HepG2 (cell line): ENCODE measurements around the gene JAG1. TPM values are rescaled to one million over a fixed set of nuclear protein-coding genes. Genes with fewer than 3 reads are reported as not detected.

Source experiments
- AGO1 ChIP-seq: fragments of 200-400 bp; formaldehyde crosslinking; IDR thresholded peaks from 2 replicates; pipeline ENCODE4 v1.6.1; 2017; ENCODE audit warnings: mild to moderate bottlenecking, low read depth, low read length, moderate library complexity; ENCODE audit not compliant: poor library complexity, severe bottlenecking
- ETV5 ChIP-seq: IDR thresholded peaks from 2 replicates; pipeline ENCODE4 v1.6.1; 2018; ENCODE audit warnings: missing biosample characterization, missing genetic modification reagents, inconsistent platforms, borderline replicate concordance
- FOXA3 ChIP-seq: IDR thresholded peaks from 2 replicates; pipeline ENCODE4 v1.6.1; 2016; ENCODE audit warnings: missing genetic modification reagents, missing compliant biosample characterization
- HNRNPK ChIP-seq: fragments of 200-400 bp; formaldehyde crosslinking; IDR thresholded peaks from 2 replicates; pipeline ENCODE4 v1.6.1; 2018; ENCODE audit warnings: low read length, low read depth, moderate library complexity, mild to moderate bottlenecking; ENCODE audit not compliant: poor library complexity, severe bottlenecking
- JUND ChIP-seq: sonication (generic); formaldehyde crosslinking; IDR thresholded peaks from 2 replicates; pipeline ENCODE4 v1.8.0; 2022; ENCODE audit warnings: mild to moderate bottlenecking, missing genetic modification reagents
- KDM2A ChIP-seq: sonication (generic); formaldehyde crosslinking; IDR thresholded peaks from 2 replicates; pipeline ENCODE4 v1.4.0; 2020; ENCODE audit warnings: low read depth, missing genetic modification reagents, borderline replicate concordance
- KLF12 ChIP-seq: sonication (generic); formaldehyde crosslinking; IDR thresholded peaks from 2 replicates; pipeline ENCODE4 v1.4.0; 2020; ENCODE audit warnings: missing genetic modification reagents, borderline replicate concordance
- MEF2D ChIP-seq: sonication (generic); formaldehyde crosslinking; IDR thresholded peaks from 2 replicates; pipeline ENCODE4 v1.5.1; 2020; ENCODE audit warnings: mild to moderate bottlenecking, missing genetic modification reagents
- MIXL1 ChIP-seq: IDR thresholded peaks from 2 replicates; pipeline ENCODE4 v1.6.1; 2016
- PAX8 ChIP-seq: sonication (generic); formaldehyde crosslinking; IDR thresholded peaks from 2 replicates; pipeline ENCODE4 v1.8.0; 2022; ENCODE audit warnings: mild to moderate bottlenecking, missing genetic modification reagents, borderline replicate concordance
- PLRG1 ChIP-seq: fragments of 450-650 bp; conservative IDR thresholded peaks from 2 replicates; pipeline ENCODE4 v1.6.1; 2016
- POGZ ChIP-seq: sonication (generic); formaldehyde crosslinking; IDR thresholded peaks from 2 replicates; pipeline ENCODE4 v1.4.0; 2020; ENCODE audit warnings: mild to moderate bottlenecking, missing genetic modification reagents
- POLR2G ChIP-seq: fragments of 200-400 bp; formaldehyde crosslinking; IDR thresholded peaks from 2 replicates; pipeline ENCODE4 v1.6.1; 2018; ENCODE audit warnings: mild to moderate bottlenecking, low read depth, low read length, moderate library complexity
- SATB2 ChIP-seq: sonication (generic); formaldehyde crosslinking; IDR thresholded peaks from 2 replicates; pipeline ENCODE4 v1.5.0; 2020; ENCODE audit warnings: missing genetic modification reagents
- SMAD1 ChIP-seq: sonication (generic); formaldehyde crosslinking; IDR thresholded peaks from 2 replicates; pipeline ENCODE4 v1.4.0; 2020; ENCODE audit warnings: missing genetic modification reagents, low read depth, mild to moderate bottlenecking, borderline replicate concordance
- TAF15 ChIP-seq: fragments of 200-400 bp; formaldehyde crosslinking; IDR thresholded peaks from one replicate; pipeline ENCODE4 v1.6.1; 2018; ENCODE audit warnings: mild to moderate bottlenecking, low read depth, low read length; ENCODE audit not compliant: poor library complexity, severe bottlenecking
- TBL1XR1 ChIP-seq: fragments of 150-350 bp; IDR thresholded peaks from 2 replicates; pipeline ENCODE4 v1.6.1; 2014; ENCODE audit warnings: borderline replicate concordance, low read length; ENCODE audit not compliant: partially characterized antibody
- TOPORS ChIP-seq: sonication (generic); formaldehyde crosslinking; IDR thresholded peaks from 2 replicates; pipeline ENCODE4 v1.8.0; 2023; ENCODE audit warnings: mild to moderate bottlenecking, missing genetic modification reagents
- ZFP36L1 ChIP-seq: sonication (generic); formaldehyde crosslinking; IDR thresholded peaks from 2 replicates; pipeline ENCODE4 v1.8.0; 2022; ENCODE audit warnings: mild to moderate bottlenecking, missing genetic modification reagents, moderate library complexity
- ZNF24 ChIP-seq: fragments of 450-650 bp; IDR thresholded peaks from 2 replicates; pipeline ENCODE4 v1.6.1; 2017; ENCODE audit warnings: antibody characterized with exemption, mild to moderate bottlenecking
- ZNF335 ChIP-seq: sonication (generic); formaldehyde crosslinking; IDR thresholded peaks from 2 replicates; pipeline ENCODE4 v1.4.0; 2020; ENCODE audit warnings: missing genetic modification reagents
- ZNF33A ChIP-seq: sonication (generic); formaldehyde crosslinking; IDR thresholded peaks from 2 replicates; pipeline ENCODE4 v1.5.1; 2020; ENCODE audit warnings: missing genetic modification reagents, mild to moderate bottlenecking, moderate library complexity, borderline replicate concordance
- ZNF367 ChIP-seq: sonication (generic); formaldehyde crosslinking; IDR thresholded peaks from 2 replicates; pipeline ENCODE4 v1.4.0; 2020; ENCODE audit warnings: missing genetic modification reagents, borderline replicate concordance
- ZNF451 ChIP-seq: sonication (generic); formaldehyde crosslinking; IDR thresholded peaks from 2 replicates; pipeline ENCODE4 v1.5.0; 2020; ENCODE audit warnings: mild to moderate bottlenecking, missing genetic modification reagents
- ZNF644 ChIP-seq: IDR thresholded peaks from 2 replicates; pipeline ENCODE4 v1.6.1; 2016; ENCODE audit warnings: low read depth
- polyA plus RNA-seq, 8 experiments: library from polyadenylated mRNA; depleted of rRNA in 3 of 8; stranded (reverse) in 7 of 8; unstranded in 1 of 8; fragments of >200 nt; fragmentation: Illumina TruSeq in 4 of 8; extraction: Trizol in 4 of 8; gene quantifications; 2 replicates each; pipeline versions ENCODE4 v1.2.1 to v1.2.3, GENCODE V29; 2011 to 2016; ENCODE audit warnings: low read depth in 4 of 8, missing spikeins in 1 of 8, mixed read lengths in 1 of 8; ENCODE audit not compliant: insufficient read depth in 1 of 8
- total RNA-seq, 5 experiments: library from RNA; depleted of rRNA; stranded (reverse); fragments of >200 nt; fragmentation: Illumina TruSeq; extraction: Trizol; gene quantifications; 2 replicates each; pipeline ENCODE4 v1.2.3, GENCODE V29; 2016; ENCODE audit warnings: low read depth in 1 of 5
- TF ChIP-seq, protein P1 (sequence below): sonication (generic); IDR thresholded peaks from 2 replicates; pipeline ENCODE4 v1.6.1; 2016; ENCODE audit warnings: low read depth, borderline replicate concordance
- TF ChIP-seq, protein P2 (sequence below), 2 experiments: fragments of 450-650 bp in 1 of 2; sonication (generic) in 1 of 2; formaldehyde crosslinking; IDR thresholded peaks; 2 replicates each; pipeline versions ENCODE4 v1.5.0 to v1.8.0; 2020 to 2022; ENCODE audit warnings: mild to moderate bottlenecking in 1 of 2, missing genetic modification reagents in 1 of 2
- TF ChIP-seq, protein P3 (sequence below): sonication (generic); formaldehyde crosslinking; IDR thresholded peaks from 2 replicates; pipeline ENCODE4 v1.4.0; 2020; ENCODE audit warnings: missing genetic modification reagents, borderline replicate concordance

The JAG1 gene
- total and polyA plus RNA-seq, 2 of the 13 experiments (the other 11 are each of a cell fraction or from before 2014, with no cell fraction given): 47.1 to 56.3 TPM

DNA sequence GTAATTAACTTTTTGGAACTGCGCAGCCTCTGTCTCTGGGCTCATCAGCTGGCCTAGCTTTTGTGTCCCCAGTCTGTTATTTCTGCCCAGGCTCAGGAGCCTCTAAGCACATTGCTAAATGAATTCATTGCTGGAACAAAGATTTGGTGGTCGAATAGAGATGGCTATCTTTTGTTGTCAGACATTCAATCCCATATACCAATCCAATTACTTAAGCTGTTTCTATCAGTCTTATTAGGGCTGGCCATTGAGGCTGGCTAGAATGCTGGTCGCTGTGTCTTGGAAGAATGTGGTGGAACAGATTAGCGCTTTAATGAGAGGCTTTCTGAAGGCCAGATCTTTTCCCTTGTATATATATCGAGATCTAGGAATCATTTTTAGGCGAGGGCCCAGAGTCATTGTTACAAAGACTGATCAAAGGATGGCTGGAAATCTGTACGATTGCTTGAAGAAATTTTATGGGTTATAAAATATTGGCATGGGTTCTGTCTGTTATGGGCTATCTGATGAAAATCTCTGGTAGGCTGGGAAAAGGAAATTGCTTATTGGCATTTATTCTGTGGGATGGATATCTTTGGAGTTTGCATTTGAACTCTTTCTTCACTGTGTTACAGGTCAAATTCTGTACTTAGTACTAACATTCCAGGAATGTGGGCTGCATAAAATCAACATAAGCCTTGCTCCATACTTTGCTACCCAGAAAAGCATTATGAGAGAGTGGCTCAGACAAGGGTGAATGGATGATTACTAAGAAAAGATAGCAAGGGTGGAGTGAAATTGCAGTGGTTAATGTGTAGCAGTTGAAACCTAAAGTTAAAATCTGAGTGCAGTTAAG, 34.8 kb upstream of the JAG1 start (continued):
- no peak for TF ChIP-seq PAX8 (CRISPR knock-in tag)
- no peak for TF ChIP-seq JUND
- TF ChIP-seq SMAD1 (CRISPR knock-in tag): no peak
- TF ChIP-seq HNRNPK: no peak
- TF ChIP-seq ZNF644 (CRISPR knock-in tag): peak; percentile 95
- TF ChIP-seq ZNF24: peak; percentile 78
- TF ChIP-seq PLRG1: no peak
- TF ChIP-seq ZNF33A (CRISPR knock-in tag): no peak
- no peak for TF ChIP-seq ZNF335 (CRISPR knock-in tag)
- peak; percentile 89 for TF ChIP-seq POGZ (CRISPR knock-in tag)
- TF ChIP-seq, protein P1, sequence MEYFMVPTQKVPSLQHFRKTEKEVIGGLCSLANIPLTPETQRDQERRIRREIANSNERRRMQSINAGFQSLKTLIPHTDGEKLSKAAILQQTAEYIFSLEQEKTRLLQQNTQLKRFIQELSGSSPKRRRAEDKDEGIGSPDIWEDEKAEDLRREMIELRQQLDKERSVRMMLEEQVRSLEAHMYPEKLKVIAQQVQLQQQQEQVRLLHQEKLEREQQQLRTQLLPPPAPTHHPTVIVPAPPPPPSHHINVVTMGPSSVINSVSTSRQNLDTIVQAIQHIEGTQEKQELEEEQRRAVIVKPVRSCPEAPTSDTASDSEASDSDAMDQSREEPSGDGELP: peak; percentile 4; the same call in 1 of the 2 replicates
- TF ChIP-seq POLR2G: no peak
- TF ChIP-seq ZFP36L1 (CRISPR knock-in tag): 0 out of 2 replicates have a peak, but pooled peaks have one; percentile 51
- no peak for TF ChIP-seq KLF12
- TF ChIP-seq ZNF367 (CRISPR knock-in tag): no peak
- no peak for TF ChIP-seq ZNF451 (CRISPR knock-in tag)
- TF ChIP-seq AGO1: no peak
- TF ChIP-seq, protein P2, sequence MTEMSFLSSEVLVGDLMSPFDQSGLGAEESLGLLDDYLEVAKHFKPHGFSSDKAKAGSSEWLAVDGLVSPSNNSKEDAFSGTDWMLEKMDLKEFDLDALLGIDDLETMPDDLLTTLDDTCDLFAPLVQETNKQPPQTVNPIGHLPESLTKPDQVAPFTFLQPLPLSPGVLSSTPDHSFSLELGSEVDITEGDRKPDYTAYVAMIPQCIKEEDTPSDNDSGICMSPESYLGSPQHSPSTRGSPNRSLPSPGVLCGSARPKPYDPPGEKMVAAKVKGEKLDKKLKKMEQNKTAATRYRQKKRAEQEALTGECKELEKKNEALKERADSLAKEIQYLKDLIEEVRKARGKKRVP (CRISPR knock-in tag; IDR thresholded peaks at IDR 0.05): 0 out of 4 replicates have a peak, but pooled peaks of 1 of the 2 experiments have one; percentile 68
- peak; percentile 97 for TF ChIP-seq FOXA3
- TF ChIP-seq, protein P3, sequence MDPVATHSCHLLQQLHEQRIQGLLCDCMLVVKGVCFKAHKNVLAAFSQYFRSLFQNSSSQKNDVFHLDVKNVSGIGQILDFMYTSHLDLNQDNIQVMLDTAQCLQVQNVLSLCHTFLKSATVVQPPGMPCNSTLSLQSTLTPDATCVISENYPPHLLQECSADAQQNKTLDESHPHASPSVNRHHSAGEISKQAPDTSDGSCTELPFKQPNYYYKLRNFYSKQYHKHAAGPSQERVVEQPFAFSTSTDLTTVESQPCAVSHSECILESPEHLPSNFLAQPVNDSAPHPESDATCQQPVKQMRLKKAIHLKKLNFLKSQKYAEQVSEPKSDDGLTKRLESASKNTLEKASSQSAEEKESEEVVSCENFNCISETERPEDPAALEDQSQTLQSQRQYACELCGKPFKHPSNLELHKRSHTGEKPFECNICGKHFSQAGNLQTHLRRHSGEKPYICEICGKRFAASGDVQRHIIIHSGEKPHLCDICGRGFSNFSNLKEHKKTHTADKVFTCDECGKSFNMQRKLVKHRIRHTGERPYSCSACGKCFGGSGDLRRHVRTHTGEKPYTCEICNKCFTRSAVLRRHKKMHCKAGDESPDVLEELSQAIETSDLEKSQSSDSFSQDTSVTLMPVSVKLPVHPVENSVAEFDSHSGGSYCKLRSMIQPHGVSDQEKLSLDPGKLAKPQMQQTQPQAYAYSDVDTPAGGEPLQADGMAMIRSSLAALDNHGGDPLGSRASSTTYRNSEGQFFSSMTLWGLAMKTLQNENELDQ: no peak
- TF ChIP-seq MIXL1 (CRISPR knock-in tag): peak; percentile 97
- TF ChIP-seq SATB2 (CRISPR knock-in tag): no peak
- no peak for TF ChIP-seq KDM2A (CRISPR knock-in tag)
- no peak for TF ChIP-seq TOPORS (CRISPR knock-in tag)
- peak; percentile 70; the same call in 1 of the 2 replicates for TF ChIP-seq ETV5 (CRISPR knock-in tag)
- no peak for TF ChIP-seq TAF15
- TF ChIP-seq MEF2D (CRISPR knock-in tag): peak; percentile 89
- TF ChIP-seq TBL1XR1: peak; percentile 96
